Lung (tissue), 12 donors: ENCODE results near the gene STRAP. TPM values are rescaled to one million over a fixed set of nuclear protein-coding genes. Genes with fewer than 3 reads are reported as not detected.

Source experiments
- ATAC-seq: fragments of 200-7000 bp; cut with Tn5 transposase; one replicate; pipeline ENCODE4 v1.9.1; 2020; ENCODE audit warnings: moderate number of reproducible peaks; ENCODE audit not compliant: insufficient read depth, low FRiP score
- DNase-seq, 3 donors: peaks; one replicate each; pipeline ENCODE4 v3.0.0-alpha.2; 2013 to 2017
- H3K27ac ChIP-seq, 2 donors: one replicate each; pipeline ENCODE4 v1.5.1; 2013; ENCODE audit warnings: mild to moderate bottlenecking in 2 of 2, moderate library complexity in 2 of 2, control low read depth in 1 of 2, inconsistent platforms in 1 of 2, low read depth in 1 of 2, low read length in 1 of 2
- H3K27me3 ChIP-seq, 3 donors: one replicate each; pipeline ENCODE4 v1.5.1; 2013; ENCODE audit warnings: low read length in 2 of 3; ENCODE audit not compliant: control insufficient read depth in 3 of 3, insufficient read depth in 3 of 3
- H3K36me3 ChIP-seq, 4 donors: one replicate each; pipeline ENCODE4 v1.5.1; 2013; ENCODE audit warnings: low read length in 4 of 4, mild to moderate bottlenecking in 1 of 4, moderate library complexity in 1 of 4; ENCODE audit not compliant: control insufficient read depth in 4 of 4, insufficient read depth in 4 of 4
- H3K4me1 ChIP-seq, 5 donors: one replicate each; pipeline ENCODE4 v1.5.1; 2013; ENCODE audit warnings: low read length in 5 of 5, mild to moderate bottlenecking in 2 of 5, moderate library complexity in 1 of 5; ENCODE audit not compliant: control insufficient read depth in 5 of 5, insufficient read depth in 5 of 5
- H3K4me3 ChIP-seq: one replicate; pipeline ENCODE4 v1.5.1; 2013; ENCODE audit warnings: mild to moderate bottlenecking, control low read depth, moderate library complexity
- H3K9ac ChIP-seq, 2 donors: one replicate each; pipeline ENCODE4 v1.5.1; 2013; ENCODE audit warnings: low read length in 2 of 2, control low read depth in 1 of 2; ENCODE audit not compliant: insufficient read depth in 1 of 2
- H3K9me3 ChIP-seq, 4 donors: one replicate each; pipeline ENCODE4 v1.5.1; 2013; ENCODE audit warnings: low read length in 3 of 4, mild to moderate bottlenecking in 1 of 4, moderate library complexity in 1 of 4; ENCODE audit not compliant: control insufficient read depth in 4 of 4, insufficient read depth in 3 of 4
- WGBS, 2 donors: extraction: QIAGEN DNeasy Blood & Tissue Kit; methylation state at CpG; one replicate each; pipeline ENCODE4 v1.1.7; 2013; 5-methylcytosine and 5-hydroxymethylcytosine counted together
- polyA plus RNA-seq, 2 donors: library from polyadenylated mRNA; stranded (reverse); fragments of 200-250 nt; gene quantifications; one replicate each; pipeline ENCODE4 v1.2.1, GENCODE V29; 2013
- total RNA-seq, 2 donors: library from RNA; depleted of rRNA in 1 of 2; stranded (reverse); fragments of >200 nt in 1 of 2; gene quantifications; one replicate each; pipeline ENCODE4 v1.2.1, GENCODE V29; 2014 to 2021
- TF ChIP-seq, protein P1 (sequence below): IDR thresholded peaks from 2 replicates; pipeline ENCODE4 v1.5.1; 2012; ENCODE audit warnings: mild to moderate bottlenecking; ENCODE audit errors: control extremely low read depth, extremely low read depth
- donor health status: control.
- donor health status: control.
- donor health status: Bipolar disorder and iron deficiency.
- donor health status: healthy.
- donor health status: DM: yes; HTN: yes; CAD: no.

The STRAP gene
- total and polyA plus RNA-seq, 4 donors: 53.8 to 88.5 (median 82.7) TPM

DNA sequence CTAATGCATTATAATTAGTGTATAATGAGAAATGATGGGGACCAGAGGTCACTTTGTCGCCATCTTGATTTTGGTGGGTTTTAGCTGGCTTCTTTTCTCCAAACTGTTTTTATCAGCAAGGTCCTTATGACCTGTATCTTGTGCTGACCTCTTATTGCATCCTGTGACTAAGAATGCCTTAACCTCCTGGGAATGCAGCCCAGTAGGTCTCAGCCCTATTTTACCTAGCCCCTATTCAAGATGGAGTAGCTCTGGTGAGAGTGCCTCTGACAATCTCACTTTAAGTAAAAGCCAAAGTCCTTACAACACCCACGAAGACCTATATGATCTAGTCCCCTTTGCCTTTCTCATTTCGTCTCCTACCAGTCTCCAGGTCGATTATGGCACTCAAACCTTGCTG lies 28.3 kb upstream of the STRAP start:
- DNase-seq: no peak
- Histone ChIP-seq H3K4me1 (peaks cover 0 to 14% (median 0%) of the 10 kb centered on the region in 5 donors), H3K27ac (no peak overlapping the region), H3K27me3 (peaks cover 0 to 18% (median 10%) of the 10 kb centered on the region in 3 donors), H3K36me3 (no peaks in the 10 kb centered on the region), H3K9ac (no peak overlapping the region), H3K4me3 (no peak overlapping the region), H3K9me3 (no peaks in the 10 kb centered on the region)
- WGBS, 2 donors: 82 to 90% methylated on average over 4 of the region's 4 CpGs
- TF ChIP-seq, protein P1, sequence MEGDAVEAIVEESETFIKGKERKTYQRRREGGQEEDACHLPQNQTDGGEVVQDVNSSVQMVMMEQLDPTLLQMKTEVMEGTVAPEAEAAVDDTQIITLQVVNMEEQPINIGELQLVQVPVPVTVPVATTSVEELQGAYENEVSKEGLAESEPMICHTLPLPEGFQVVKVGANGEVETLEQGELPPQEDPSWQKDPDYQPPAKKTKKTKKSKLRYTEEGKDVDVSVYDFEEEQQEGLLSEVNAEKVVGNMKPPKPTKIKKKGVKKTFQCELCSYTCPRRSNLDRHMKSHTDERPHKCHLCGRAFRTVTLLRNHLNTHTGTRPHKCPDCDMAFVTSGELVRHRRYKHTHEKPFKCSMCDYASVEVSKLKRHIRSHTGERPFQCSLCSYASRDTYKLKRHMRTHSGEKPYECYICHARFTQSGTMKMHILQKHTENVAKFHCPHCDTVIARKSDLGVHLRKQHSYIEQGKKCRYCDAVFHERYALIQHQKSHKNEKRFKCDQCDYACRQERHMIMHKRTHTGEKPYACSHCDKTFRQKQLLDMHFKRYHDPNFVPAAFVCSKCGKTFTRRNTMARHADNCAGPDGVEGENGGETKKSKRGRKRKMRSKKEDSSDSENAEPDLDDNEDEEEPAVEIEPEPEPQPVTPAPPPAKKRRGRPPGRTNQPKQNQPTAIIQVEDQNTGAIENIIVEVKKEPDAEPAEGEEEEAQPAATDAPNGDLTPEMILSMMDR: no peak
- no peak for ATAC-seq

DNA sequence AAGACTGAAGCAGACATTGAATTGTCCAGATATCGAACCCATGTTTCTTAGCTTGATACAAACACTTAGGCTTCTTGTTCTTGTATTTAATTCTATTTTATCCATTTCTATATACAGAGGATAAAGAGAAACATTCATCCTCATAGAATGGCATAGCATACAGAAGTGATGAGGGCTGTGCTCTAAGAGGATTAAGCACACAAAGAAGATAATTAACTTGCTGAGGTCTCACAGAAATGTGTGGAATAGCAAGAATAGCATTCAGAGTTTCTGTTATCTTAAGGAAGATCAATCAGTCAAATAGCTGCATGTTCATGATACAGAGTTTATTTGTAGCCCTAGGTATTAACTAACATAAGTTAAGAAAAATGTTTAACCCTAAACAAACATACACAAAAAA lies 27.3 kb upstream of the STRAP start:
- ATAC-seq (no peak), DNase-seq (no peak)
- TF ChIP-seq, protein P1: no peak
- no peaks in the 10 kb centered on the region for H3K9me3 ChIP-seq
- H3K36me3 ChIP-seq: no peaks in the 10 kb centered on the region
- WGBS, 2 donors: 90 to 96% methylated on average over 1 of the region's 1 CpG
- H3K9ac ChIP-seq: no peak overlapping the region
- H3K4me3 ChIP-seq: no peak overlapping the region
- H3K27me3 ChIP-seq: peaks cover 0 to 16% (median 7%) of the 10 kb centered on the region in 3 donors
- no peak overlapping the region for H3K27ac ChIP-seq
- H3K4me1 ChIP-seq: peaks cover 0 to 21% (median 0%) of the 10 kb centered on the region in 5 donors

DNA sequence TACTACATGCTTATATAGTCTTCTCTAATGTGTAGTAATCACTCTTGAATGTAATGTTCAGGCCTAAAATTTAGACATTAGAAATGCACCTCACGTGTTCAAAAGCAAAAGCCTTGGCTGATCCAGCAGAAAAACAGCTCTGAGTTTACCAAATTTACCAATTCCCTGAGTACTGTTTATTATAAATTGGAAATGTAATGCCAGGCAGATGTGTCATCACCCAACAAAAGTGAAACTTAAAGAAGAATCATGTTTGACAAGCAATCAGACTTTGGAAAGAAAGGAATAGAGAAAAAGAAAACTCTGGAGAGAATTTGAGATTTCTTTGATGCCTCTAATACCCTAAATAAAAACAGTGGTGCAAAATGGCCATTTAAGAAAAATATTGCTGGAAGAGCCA lies 26.5 kb upstream of the STRAP start:
- ATAC-seq (no peak), DNase-seq (no peak)
- Histone ChIP-seq H3K4me1 (peaks cover 0 to 21% (median 0%) of the 10 kb centered on the region in 5 donors), H3K27me3 (peaks cover 0 to 16% (median 7%) of the 10 kb centered on the region in 3 donors), H3K27ac (no peak overlapping the region), H3K9ac (no peak overlapping the region), H3K9me3 (no peaks in the 10 kb centered on the region), H3K36me3 (no peaks in the 10 kb centered on the region), H3K4me3 (no peak overlapping the region)
- WGBS, 2 donors: 79 to 87% methylated on average over 1 of the region's 1 CpG
- TF ChIP-seq, protein P1: no peak
